Adrenal gland (tissue), 12 donors: ENCODE results near the gene TMEM242. TPM values are rescaled to one million over a fixed set of nuclear protein-coding genes. Genes with fewer than 3 reads are reported as not detected.

Experiments used
- DNase-seq, 7 donors: peaks; one replicate each; pipeline ENCODE4 v3.0.0-alpha.2; 2019 to 2020
- H3K27ac ChIP-seq, 5 donors: fragments of 200-600 bp; sonication (generic) in 4 of 5; 1 replicate in 3 of 5; 2 replicates in 2 of 5; pipeline versions ENCODE4 v1.5.1 to v1.8.0; 2016 to 2020; ENCODE audit warnings: mild to moderate bottlenecking in 1 of 5
- H3K27me3 ChIP-seq: fragments of 200-600 bp; 2 replicates; pipeline ENCODE4 v1.8.0; 2021
- H3K36me3 ChIP-seq, 2 donors: fragments of 200-600 bp; replicated peaks in 1 of 2; 1 replicate in 1 of 2; 2 replicates in 1 of 2; pipeline versions ENCODE4 v1.5.1 to v1.8.0; 2018 to 2022
- H3K4me1 ChIP-seq, 2 donors: fragments of 200-600 bp; replicated peaks in 1 of 2; 1 replicate in 1 of 2; 2 replicates in 1 of 2; pipeline versions ENCODE4 v1.5.1 to v1.8.0; 2018 to 2021
- H3K4me3 ChIP-seq, 4 donors: fragments of 200-600 bp; sonication (generic) in 3 of 4; one replicate each; pipeline ENCODE4 v1.5.1; 2016 to 2018
- H3K9me3 ChIP-seq, 3 donors: fragments of 200-600 bp; sonication (generic) in 1 of 3; replicated peaks in 1 of 3; 1 replicate in 2 of 3; 2 replicates in 1 of 3; pipeline versions ENCODE4 v1.5.1 to v1.8.0; 2016 to 2021
- POLR2A ChIP-seq, 2 donors: fragments of 450-650 bp; IDR thresholded peaks; one replicate each; pipeline ENCODE4 v1.6.1; 2017; ENCODE audit warnings: antibody characterized with exemption in 2 of 2, mild to moderate bottlenecking in 2 of 2, moderate library complexity in 1 of 2
- WGBS, 4 donors: extraction: QIAGEN DNeasy Blood & Tissue Kit in 2 of 4; methylation state at CpG; one replicate each; pipeline versions ENCODE4 v1.1.5 to v1.1.7; 2013 to 2017; 5-methylcytosine and 5-hydroxymethylcytosine counted together
- intact Hi-C, 2 donors: fragments of 100-400 bp; cut with DNase I; formaldehyde crosslinking; loops; one replicate each; pipeline versions ENCODE4 v1.14.1 to v1.15.0; 2022 to 2023
- polyA plus RNA-seq, 3 donors: library from polyadenylated mRNA; stranded (reverse); fragments of 200-250 nt in 2 of 3; fragments of 350-450 nt in 1 of 3; fragmentation: Illumina TruSeq in 1 of 3; extraction: RNeasy Lipid Tissue Mini Kit (QIAGEN cat#74804) in 1 of 3; gene quantifications; one replicate each; pipeline ENCODE4 v1.2.3, GENCODE V29; 2013 to 2014
- total RNA-seq, 9 donors: library from RNA; depleted of rRNA in 4 of 9; stranded (reverse); fragments of >200 nt in 4 of 9; fragments of 120-200 nt in 1 of 9; fragmentation: NEBNext Ultra II Directional in 1 of 9; extraction: Animal tissue kit (Norgen Biotek cat#: 25700) in 1 of 9; gene quantifications; one replicate each; pipeline versions ENCODE4 v1.1.0 to v1.2.4, GENCODE V29; 2013 to 2023
- TF ChIP-seq, protein P1 (sequence below), 6 experiments: fragments of 450-650 bp in 4 of 6; fragments of 200-600 bp in 2 of 6; sonication (generic) in 1 of 6; IDR thresholded peaks; 1 replicate in 5 of 6; 2 replicates in 1 of 6; pipeline versions ENCODE4 v1.5.1 to v1.8.0; 2016 to 2021; ENCODE audit warnings: antibody characterized with exemption in 6 of 6, mild to moderate bottlenecking in 2 of 6, moderate library complexity in 1 of 6
- donor health status: healthy with polysubstance abuse.
- donor health status: Bipolar disorder and iron deficiency.
- donor health status: DM: yes; HTN: yes; CAD: no.
- donor health status: DM: no; HTN: no; CAD: no.
- donor health status: DM: no; HTN: no; CAD: no.
- donor health status: DM: yes; HTN: yes; CAD: no.

The TMEM242 gene
- total and polyA plus RNA-seq, 12 donors: 7.4 to 17.2 (median 12.5) TPM

DNA sequence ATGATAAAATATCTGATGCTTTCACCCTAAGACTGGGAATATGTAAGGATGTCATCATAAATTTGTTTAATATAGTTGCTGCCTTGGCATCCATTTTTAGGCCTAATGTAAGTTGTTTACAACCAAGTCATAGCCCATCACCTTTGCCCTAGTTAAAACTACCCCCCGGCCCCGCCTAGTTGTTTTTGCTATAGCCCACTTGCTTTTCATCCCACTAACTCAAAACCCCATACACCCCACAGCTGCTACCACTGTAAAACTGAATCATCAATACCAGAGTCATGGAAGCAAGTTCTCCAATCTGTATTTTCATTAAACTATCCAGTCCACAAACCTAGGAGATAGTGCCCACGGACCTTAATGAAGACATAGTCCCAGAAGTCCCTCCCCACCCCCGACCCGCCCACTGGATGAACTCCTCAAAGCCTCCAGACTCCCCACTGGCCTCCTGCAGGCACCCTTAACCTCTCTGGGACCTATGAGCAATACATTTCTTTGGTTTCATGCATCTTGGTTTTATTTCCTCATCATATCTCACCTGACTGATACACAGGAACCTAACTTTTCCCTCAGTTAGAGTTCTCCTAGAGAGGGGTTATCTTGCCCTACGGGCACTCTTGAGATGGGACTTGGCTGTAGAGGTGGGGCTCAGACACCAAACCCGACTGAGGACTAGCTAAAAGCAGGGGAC, 45.2 kb upstream of the TMEM242 start:
- H3K36me3 ChIP-seq: no peaks in the 10 kb centered on the region
- no peak overlapping the region for H3K4me3 ChIP-seq
- no peak for DNase-seq
- H3K27me3 ChIP-seq: peaks cover 5% of the 10 kb centered on the region
- intact Hi-C loops: no loop called here
- no peaks in the 10 kb centered on the region for H3K4me1 ChIP-seq
- 73 to 83% (median 76%) methylated on average over 7 of the region's 7 CpGs for WGBS, 4 donors
- TF ChIP-seq, protein P1, sequence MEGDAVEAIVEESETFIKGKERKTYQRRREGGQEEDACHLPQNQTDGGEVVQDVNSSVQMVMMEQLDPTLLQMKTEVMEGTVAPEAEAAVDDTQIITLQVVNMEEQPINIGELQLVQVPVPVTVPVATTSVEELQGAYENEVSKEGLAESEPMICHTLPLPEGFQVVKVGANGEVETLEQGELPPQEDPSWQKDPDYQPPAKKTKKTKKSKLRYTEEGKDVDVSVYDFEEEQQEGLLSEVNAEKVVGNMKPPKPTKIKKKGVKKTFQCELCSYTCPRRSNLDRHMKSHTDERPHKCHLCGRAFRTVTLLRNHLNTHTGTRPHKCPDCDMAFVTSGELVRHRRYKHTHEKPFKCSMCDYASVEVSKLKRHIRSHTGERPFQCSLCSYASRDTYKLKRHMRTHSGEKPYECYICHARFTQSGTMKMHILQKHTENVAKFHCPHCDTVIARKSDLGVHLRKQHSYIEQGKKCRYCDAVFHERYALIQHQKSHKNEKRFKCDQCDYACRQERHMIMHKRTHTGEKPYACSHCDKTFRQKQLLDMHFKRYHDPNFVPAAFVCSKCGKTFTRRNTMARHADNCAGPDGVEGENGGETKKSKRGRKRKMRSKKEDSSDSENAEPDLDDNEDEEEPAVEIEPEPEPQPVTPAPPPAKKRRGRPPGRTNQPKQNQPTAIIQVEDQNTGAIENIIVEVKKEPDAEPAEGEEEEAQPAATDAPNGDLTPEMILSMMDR (IDR thresholded peaks at IDR 0.05): no peak
- no peak for TF ChIP-seq POLR2A (IDR thresholded peaks at IDR 0.05)
- H3K9me3 ChIP-seq: no peaks in the 10 kb centered on the region
- H3K27ac ChIP-seq: no peak overlapping the region

DNA sequence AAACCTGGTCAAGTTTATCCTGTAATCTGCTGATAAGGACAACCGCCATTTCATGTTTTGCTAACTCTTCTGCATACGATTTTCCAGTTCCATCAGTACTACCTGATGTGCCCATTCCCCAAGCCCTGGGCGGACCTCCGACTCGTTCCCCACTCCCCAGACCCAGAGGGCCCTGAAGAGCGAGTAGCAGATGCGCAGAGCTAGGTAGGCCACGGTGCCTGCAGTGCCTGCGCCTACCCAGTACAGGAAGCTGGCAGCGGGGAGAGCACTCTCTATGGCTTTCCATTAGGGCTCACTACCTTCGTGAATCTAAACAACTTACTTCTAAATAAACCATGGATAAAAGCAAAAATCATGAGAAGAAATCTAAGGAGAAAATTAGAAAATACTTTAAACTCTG, 43.3 kb upstream of the TMEM242 start:
- peaks cover 5% of the 10 kb centered on the region for H3K27me3 ChIP-seq
- WGBS, 4 donors: 87 to 90% (median 88%) methylated on average over 11 of the region's 11 CpGs

DNA sequence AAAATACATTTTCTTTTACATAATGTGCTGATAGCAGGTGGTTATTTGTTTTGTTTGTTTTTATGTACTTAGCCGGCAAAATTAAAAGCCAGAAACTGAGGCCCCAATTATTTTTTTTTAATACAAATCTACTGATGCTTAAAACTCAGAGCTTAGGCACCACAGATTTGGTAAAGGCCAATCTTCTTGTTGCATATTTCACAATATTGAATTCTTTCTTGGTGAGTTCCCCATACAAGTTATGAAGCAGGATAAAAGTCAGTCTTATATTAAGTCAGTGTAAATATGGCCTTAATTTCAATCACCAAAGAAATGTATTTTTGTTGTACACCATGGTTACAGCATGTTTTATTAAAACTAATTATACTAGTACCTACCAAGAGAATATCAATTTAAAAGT, 41.4 kb upstream of the TMEM242 start:
- Histone ChIP-seq H3K36me3 (no peaks in the 10 kb centered on the region), H3K9me3 (no peaks in the 10 kb centered on the region), H3K4me3 (no peak overlapping the region), H3K4me1 (no peaks in the 10 kb centered on the region), H3K27me3 (peaks cover 5% of the 10 kb centered on the region), H3K27ac (no peak overlapping the region)
- intact Hi-C loops: no loop called here
- no peak for TF ChIP-seq POLR2A (IDR thresholded peaks at IDR 0.05)
- TF ChIP-seq, protein P1 (IDR thresholded peaks at IDR 0.05): no peak
- DNase-seq: no peak
- WGBS, 4 donors: 91 to 100% (median 96%) methylated on average over 1 of the region's 1 CpG

More for the DNA sequence above, 43.3 kb upstream of the TMEM242 start:
- H3K4me1 ChIP-seq: no peaks in the 10 kb centered on the region
- no peaks in the 10 kb centered on the region for H3K9me3 ChIP-seq
- intact Hi-C loops: no loop called here
- H3K4me3 ChIP-seq: no peak overlapping the region
- no peaks in the 10 kb centered on the region for H3K36me3 ChIP-seq
- no peak overlapping the region for H3K27ac ChIP-seq
- no peak for DNase-seq
- TF ChIP-seq, protein P1 (IDR thresholded peaks at IDR 0.05): no peak
- no peak for TF ChIP-seq POLR2A (IDR thresholded peaks at IDR 0.05)

DNA sequence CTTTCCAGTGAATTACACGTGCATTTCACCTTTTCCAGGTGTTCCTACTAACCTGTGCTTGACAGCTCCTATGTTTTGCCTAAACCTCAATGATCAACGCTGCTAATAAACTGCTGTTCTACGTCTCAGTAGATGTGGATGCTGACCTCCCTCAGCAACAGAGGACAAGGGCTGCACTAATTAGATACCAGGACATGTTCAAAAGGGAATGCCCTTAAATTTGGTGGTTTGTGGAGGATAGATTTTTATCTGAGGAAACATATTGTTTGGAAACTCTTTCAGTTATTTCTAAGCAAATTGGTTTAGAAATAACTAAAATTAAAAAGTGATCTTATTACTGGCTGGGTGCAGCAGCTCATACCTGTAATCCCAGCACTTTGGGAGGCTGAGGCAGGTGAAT, 38.6 kb upstream of the TMEM242 start:
- intact Hi-C loops: no loop called here
- Histone ChIP-seq H3K4me1 (no peaks in the 10 kb centered on the region), H3K36me3 (no peaks in the 10 kb centered on the region), H3K4me3 (no peak overlapping the region), H3K27ac (no peak overlapping the region), H3K27me3 (peaks cover 5% of the 10 kb centered on the region), H3K9me3 (no peaks in the 10 kb centered on the region)
- DNase-seq: no peak
- 55 to 77% (median 71%) methylated on average over 3 of the region's 3 CpGs for WGBS, 4 donors
- TF ChIP-seq, protein P1 (IDR thresholded peaks at IDR 0.05): no peak
- no peak for TF ChIP-seq POLR2A (IDR thresholded peaks at IDR 0.05)
